Measurements from ENCODE around the gene SLC18A3. TPM values are rescaled to one million over a fixed set of nuclear protein-coding genes. Genes with fewer than 3 reads are reported as not detected.

Gene SLC18A3
- total and polyA plus RNA-seq, 5 donors, result 0.14 to 0.23 TPM; not detected in 3

DNA sequence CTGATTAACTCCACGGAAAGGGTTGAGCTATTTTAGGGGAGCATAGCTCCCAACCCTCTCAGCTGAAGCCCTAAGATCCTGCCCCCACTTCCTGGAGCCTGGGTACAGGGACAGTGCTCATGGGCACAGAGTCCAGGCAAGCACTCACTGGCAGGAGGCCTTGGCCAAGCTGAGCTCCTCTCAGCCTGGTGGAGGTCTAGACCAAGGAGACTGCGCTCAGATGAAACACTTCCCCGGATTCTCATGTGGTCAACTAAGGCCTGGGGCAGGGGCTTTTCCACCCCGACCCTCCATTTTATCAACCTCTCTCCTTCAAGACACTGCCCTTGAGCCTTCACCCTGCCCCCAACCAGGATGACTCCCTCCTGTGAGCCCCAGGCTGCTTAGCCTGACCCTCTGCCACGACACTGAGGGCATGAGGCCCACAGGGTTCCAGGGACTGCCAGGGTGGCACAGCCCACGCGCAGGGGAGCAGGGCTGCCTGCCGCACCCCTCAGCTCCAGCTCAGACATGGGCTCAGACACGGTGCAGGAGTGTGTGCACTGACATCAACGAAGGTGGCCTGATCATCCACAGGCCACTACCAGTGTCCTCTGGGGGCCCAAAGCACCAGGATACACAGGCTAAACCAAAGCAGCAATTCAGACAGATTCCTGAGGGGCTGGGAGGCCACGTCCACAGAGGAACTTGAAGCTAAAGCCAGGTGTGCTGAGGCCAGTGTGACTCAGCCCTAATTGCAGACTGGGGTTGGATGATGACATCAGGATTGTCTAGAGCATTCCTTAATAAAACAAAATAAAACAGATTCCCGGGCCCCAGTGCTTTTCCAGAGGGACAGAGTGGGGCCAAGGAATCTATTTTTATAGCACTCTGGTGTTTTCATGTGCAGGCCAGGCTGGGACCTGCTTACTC, 22.6 kb downstream of the SLC18A3 start:
- DNase-seq, result no peak
- Histone ChIP-seq H3K27me3 (ENCODE audit: control insufficient read depth, insufficient read depth) (no peaks in the 10 kb centered on the region), H3K4me3 (ENCODE audit: low read length) (no peak overlapping the region), H3K27ac (ENCODE audit: low read length) (no peak overlapping the region), H3K9me3 (ENCODE audit: control insufficient read depth, low read length) (no peaks in the 10 kb centered on the region), H3K4me1 (ENCODE audit: control insufficient read depth, insufficient read depth, low read length) (no peaks in the 10 kb centered on the region)
- intact Hi-C loops (cut with DNase I), result no loop called here
- ATAC-seq, result peak in 1 of 2 donors; percentile 16
- WGBS, result 53% methylated on average over 12 of the region's 12 CpGs

DNA sequence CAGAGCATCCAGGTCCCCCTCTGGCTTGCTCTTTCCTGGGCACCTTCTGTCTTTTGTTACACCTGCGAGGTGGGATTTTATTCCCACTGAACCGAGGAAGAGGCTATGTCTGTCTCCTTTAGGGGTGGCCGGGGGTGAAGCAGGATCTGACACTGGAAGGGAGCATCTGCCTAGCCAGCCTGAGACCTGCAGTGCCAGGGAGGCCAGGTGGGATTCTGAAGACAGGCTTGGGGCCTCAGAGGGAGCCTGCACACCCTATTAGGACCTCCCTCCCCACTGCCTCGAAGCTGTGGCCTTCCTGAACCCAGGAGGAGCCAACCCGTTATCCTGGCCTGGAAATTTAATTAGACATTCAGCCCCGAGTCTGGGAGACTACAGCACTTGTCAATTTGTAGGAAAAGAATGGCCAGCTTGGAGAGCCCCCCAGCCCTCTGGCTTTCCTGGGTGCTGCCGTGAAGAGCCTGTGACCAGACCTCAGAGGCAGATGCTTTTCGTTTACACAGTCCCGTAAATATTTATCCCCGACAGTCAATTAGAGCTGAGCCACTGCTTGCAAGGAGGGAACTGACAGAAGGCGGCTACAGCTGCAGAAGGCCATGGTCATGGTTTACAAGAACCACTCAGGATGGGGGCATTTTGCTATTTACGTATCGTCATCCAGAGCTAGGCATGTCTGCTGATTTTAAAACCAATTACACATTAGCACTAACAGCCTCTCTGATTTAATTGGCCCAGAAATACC, 23.4 kb downstream of the SLC18A3 start:
- Histone ChIP-seq H3K4me3 (ENCODE audit: low read length) (no peak overlapping the region), H3K27me3 (ENCODE audit: control insufficient read depth, insufficient read depth) (no peaks in the 10 kb centered on the region), H3K27ac (ENCODE audit: low read length) (no peak overlapping the region), H3K9me3 (ENCODE audit: control insufficient read depth, low read length) (no peaks in the 10 kb centered on the region), H3K4me1 (ENCODE audit: control insufficient read depth, insufficient read depth, low read length) (no peaks in the 10 kb centered on the region)
- DNase-seq (no peak), ATAC-seq (no peak)
- intact Hi-C loops (cut with DNase I), result no loop called here
- WGBS, result 49% methylated on average over 13 of the region's 13 CpGs

GRCh38 chr10:49634069-49634660, 24.1 kb downstream of the SLC18A3 start:
- DNase-seq, result no peak

DNA sequence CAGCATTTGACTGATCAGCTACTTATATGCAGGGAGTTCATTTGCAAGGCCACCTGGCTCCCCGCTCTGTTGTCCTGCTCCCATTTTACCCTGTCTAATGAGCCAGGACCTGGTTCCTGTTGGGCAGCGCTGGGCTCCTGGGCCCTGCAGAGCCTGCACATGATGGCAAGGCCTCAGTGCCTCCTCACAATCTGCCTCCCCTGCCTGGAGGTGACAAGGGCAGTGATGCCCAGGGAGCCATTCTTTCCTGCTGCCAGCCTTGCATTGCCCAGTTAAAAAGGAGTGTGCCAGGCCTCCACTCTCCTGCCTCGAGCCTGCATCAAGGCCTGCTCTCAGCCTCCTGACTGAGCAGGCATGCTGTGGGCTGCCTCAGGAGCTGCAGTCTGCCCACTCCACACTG, 32.2 kb downstream of the SLC18A3 start:
- no peaks in the 10 kb centered on the region for H3K4me1 ChIP-seq (ENCODE audit: control insufficient read depth, insufficient read depth, low read length)
- no peak for DNase-seq
- WGBS, result 80% methylated on average over 3 of the region's 3 CpGs

More at GRCh38 chr10:49634069-49634660, 24.1 kb downstream of the SLC18A3 start:
- intact Hi-C loops (cut with DNase I), result no loop called here
- Histone ChIP-seq H3K9me3 (ENCODE audit: control insufficient read depth, low read length) (no peaks in the 10 kb centered on the region), H3K4me1 (ENCODE audit: control insufficient read depth, insufficient read depth, low read length) (no peaks in the 10 kb centered on the region), H3K4me3 (ENCODE audit: low read length) (no peak overlapping the region), H3K27me3 (ENCODE audit: control insufficient read depth, insufficient read depth) (no peaks in the 10 kb centered on the region), H3K27ac (ENCODE audit: low read length) (no peak overlapping the region)
- 68% methylated on average over 8 of the region's 8 CpGs for WGBS
- no peak for ATAC-seq

DNA sequence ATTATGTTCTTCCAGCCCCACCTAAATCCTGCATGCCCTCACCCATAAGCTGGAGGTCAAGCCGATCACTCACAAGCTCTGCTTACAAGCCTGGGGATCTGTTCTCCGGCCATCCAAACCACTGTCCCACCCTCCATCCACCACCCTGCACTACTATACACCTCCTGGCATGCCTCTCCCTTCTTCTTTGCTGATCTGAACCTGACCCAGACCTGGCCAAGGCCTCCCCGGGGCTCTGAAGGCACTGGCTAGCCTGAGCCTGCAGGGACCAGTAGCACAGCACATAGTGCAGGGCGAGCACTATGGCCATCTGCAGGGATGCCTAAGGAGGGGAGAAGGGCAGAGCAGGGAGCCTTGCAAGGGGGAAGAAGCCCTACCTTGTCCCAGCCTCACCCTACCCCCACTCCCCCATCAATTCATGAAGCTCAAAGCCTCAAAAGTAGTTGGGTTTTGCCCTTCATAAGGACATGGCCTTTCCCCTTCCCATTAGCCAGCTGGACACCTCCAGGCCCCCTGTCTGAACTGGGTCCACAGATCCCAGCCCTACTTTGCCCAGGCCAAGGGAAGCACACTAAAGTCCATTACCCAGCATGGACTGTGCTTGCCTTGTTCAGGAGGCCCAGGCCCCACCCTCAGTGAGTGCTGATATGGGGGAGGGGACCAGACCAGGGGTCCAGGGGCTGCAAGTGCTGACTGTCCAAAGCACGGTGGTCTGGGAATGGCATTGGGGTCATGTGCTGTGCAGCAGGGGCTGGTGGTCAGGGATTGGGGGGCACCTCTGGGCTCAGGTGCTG, 33.3 kb downstream of the SLC18A3 start:
- 80% methylated on average over 5 of the region's 5 CpGs for WGBS
- H3K9me3 ChIP-seq (ENCODE audit: control insufficient read depth, low read length), result no peaks in the 10 kb centered on the region
- H3K27ac ChIP-seq (ENCODE audit: low read length), result no peak overlapping the region
- intact Hi-C loops (cut with DNase I), result no loop called here
- H3K4me3 ChIP-seq (ENCODE audit: low read length), result no peak overlapping the region
- DNase-seq (no peak), ATAC-seq (no peak)
- H3K27me3 ChIP-seq (ENCODE audit: control insufficient read depth, insufficient read depth), result no peaks in the 10 kb centered on the region
- H3K4me1 ChIP-seq (ENCODE audit: control insufficient read depth, insufficient read depth, low read length), result no peaks in the 10 kb centered on the region

More for the DNA sequence above, 32.2 kb downstream of the SLC18A3 start:
- intact Hi-C loops (cut with DNase I), result no loop called here
- ATAC-seq, result no peak
- H3K27ac ChIP-seq (ENCODE audit: low read length), result no peak overlapping the region
- H3K27me3 ChIP-seq (ENCODE audit: control insufficient read depth, insufficient read depth), result no peaks in the 10 kb centered on the region
- H3K9me3 ChIP-seq (ENCODE audit: control insufficient read depth, low read length), result no peaks in the 10 kb centered on the region
- no peak overlapping the region for H3K4me3 ChIP-seq (ENCODE audit: low read length)

DNA sequence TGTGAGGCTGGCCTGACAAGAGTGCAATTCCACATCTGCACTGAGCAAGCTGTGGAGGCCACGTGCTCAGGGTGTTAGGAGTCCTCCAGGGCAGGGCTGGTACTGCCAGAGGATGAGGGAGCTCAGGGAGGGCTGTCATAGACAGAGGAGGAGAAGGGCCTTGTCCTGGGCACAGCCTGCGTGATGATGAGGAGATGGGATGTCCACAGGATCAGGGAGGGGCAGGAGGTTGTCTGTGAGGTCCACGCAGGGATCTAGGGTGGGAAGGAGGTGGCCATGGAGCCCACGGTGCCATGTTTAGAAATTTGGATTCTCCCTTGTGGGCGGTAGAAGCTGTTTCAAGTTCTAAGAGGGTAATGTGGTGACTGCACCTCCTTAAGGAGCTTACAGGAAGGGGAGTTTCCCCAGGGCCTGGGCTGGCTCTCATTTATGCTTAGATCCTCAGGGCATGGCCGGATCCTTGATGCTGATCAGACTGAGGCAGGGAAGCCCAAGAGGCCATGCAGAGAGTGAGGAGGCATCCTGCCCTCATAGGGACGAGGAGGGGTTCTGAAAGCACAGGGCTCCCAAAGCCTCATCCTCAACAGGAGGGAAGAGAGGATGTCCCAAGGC, 34.0 kb downstream of the SLC18A3 start:
- intact Hi-C loops (cut with DNase I), result no loop called here
- Histone ChIP-seq H3K27ac (ENCODE audit: low read length) (no peak overlapping the region), H3K4me1 (ENCODE audit: control insufficient read depth, insufficient read depth, low read length) (no peaks in the 10 kb centered on the region), H3K4me3 (ENCODE audit: low read length) (no peak overlapping the region), H3K27me3 (ENCODE audit: control insufficient read depth, insufficient read depth) (no peaks in the 10 kb centered on the region), H3K9me3 (ENCODE audit: control insufficient read depth, low read length) (no peaks in the 10 kb centered on the region)
- ATAC-seq, result no peak
- no peak for DNase-seq
- 74% methylated on average over 7 of the region's 7 CpGs for WGBS

- DNase-seq (no peak), ATAC-seq (no peak)
- no peaks in the 10 kb centered on the region for H3K9me3 ChIP-seq (ENCODE audit: control insufficient read depth, low read length)
- no peaks in the 10 kb centered on the region for H3K27me3 ChIP-seq (ENCODE audit: control insufficient read depth, insufficient read depth)
- no peaks in the 10 kb centered on the region for H3K4me1 ChIP-seq (ENCODE audit: control insufficient read depth, insufficient read depth, low read length)
- intact Hi-C loops (cut with DNase I), result no loop called here
- 84% methylated on average over 8 of the region's 8 CpGs for WGBS
- H3K4me3 ChIP-seq (ENCODE audit: low read length), result no peak overlapping the region
- no peak overlapping the region for H3K27ac ChIP-seq (ENCODE audit: low read length)
These were observed 35.3 kb downstream of the SLC18A3 start for GRCh38 chr10:49645417-49645816.

DNA sequence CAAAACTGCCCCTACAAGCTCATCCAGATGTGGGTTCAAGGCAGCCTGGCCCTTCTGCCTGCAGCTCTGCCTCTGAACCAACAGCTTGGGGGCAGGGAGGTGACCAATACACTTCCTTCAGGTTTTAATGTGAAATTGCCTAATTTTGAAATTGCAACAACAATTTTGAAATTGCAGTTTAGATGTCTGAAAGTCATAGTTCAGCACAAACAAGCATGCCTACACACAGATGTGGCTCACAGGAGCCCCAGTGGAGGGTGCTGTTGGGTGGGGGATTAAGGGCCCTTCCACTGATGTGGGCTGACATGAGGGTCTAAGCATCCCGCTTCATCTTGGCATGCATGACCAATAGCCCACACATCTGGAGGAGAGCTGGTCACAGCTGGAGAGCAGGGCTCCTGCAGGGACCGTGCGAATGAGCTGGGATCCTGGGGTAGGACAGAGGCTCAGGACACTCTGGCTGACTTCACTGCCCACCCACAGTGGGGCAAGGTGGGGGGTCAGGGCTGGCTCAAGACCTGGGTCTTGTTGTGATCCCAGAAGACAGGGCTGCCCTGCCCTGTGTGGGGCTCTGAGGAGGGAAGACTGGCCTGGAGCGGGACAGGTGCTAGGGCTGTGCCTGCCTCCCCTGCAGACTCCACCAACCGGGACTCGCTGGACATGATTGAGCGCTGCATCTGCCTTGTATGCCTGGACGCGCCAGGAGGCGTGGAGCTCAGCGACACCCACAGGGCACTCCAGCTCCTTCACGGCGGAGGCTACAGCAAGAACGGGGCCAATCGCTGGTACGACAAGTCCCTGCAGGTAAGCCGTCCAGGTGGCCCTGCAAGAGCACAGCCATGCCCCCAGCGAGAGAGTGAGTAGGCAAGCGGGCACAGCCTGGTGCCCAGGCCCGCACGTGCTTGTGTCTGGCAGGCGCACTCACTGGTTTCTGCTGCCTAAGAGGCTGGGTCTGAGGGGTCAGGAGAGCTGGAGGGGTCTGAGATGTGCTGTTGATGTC, 36.1 kb downstream of the SLC18A3 start:
- intact Hi-C loops (cut with DNase I), result no loop called here
- Histone ChIP-seq H3K27me3 (ENCODE audit: control insufficient read depth, insufficient read depth) (no peaks in the 10 kb centered on the region), H3K27ac (ENCODE audit: low read length) (no peak overlapping the region), H3K4me1 (ENCODE audit: control insufficient read depth, insufficient read depth, low read length) (no peaks in the 10 kb centered on the region), H3K4me3 (ENCODE audit: low read length) (no peak overlapping the region), H3K9me3 (ENCODE audit: control insufficient read depth, low read length) (no peaks in the 10 kb centered on the region)
- WGBS, result 85% methylated on average over 22 of the region's 22 CpGs
- DNase-seq, result no peak
- ATAC-seq, result no peak

DNA sequence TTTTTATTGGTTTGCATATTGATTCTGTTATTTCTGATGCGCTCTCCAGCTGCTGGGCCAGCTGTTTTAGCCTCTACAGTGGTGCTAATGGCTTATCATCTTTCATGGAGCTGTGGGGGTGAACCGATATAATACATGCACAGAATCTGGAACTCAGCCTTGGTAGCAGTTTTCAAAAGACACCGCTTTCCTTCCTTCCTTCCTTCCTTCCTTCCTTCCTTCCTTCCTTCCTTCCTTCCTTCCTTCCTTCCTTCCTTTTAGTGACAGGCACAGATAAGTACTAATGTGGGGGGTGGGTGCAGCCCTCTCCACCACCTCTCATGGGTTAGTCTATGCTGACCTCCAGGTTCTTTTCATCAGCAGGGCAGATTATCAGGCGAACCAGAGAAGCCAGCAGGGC, 37.4 kb downstream of the SLC18A3 start:
- Histone ChIP-seq H3K27ac (ENCODE audit: low read length) (no peak overlapping the region), H3K9me3 (ENCODE audit: control insufficient read depth, low read length) (no peaks in the 10 kb centered on the region), H3K27me3 (ENCODE audit: control insufficient read depth, insufficient read depth) (no peaks in the 10 kb centered on the region), H3K4me1 (ENCODE audit: control insufficient read depth, insufficient read depth, low read length) (no peaks in the 10 kb centered on the region), H3K4me3 (ENCODE audit: low read length) (no peak overlapping the region)
- 71% methylated on average over 4 of the region's 4 CpGs for WGBS
- ATAC-seq (no peak), DNase-seq (no peak)
- intact Hi-C loops (cut with DNase I), result no loop called here

Data from right cardiac atrium (tissue), 5 donors.